ENCODE measurements around the gene SLC6A9. TPM values are rescaled to one million over a fixed set of nuclear protein-coding genes. Genes with fewer than 3 reads are reported as not detected.

The SLC6A9 gene
- total RNA-seq, 4 donors from 2014 or later: 55.8 to 85.7 (median 62.0) TPM

- H3K4me3 ChIP-seq (ENCODE audit: low read depth, poor library complexity, severe bottlenecking): no peak overlapping the region
- WGBS, 2 donors: 75 to 80% methylated on average over 4 to 5 of the region's 5 CpGs
- no peak for DNase-seq (ENCODE audit: low spot score in 2 of 2)
- TF ChIP-seq POLR2A (IDR thresholded peaks at IDR 0.05) (no peak), CTCF (IDR thresholded peaks at IDR 0.05) (no peak)
- intact Hi-C loops (cut with DNase I; ENCODE audit: low total_unique reads): no loop called here
Measured at GRCh38 chr1:43978264-43978550, 53.1 kb downstream of the SLC6A9 start.

- intact Hi-C loops (cut with DNase I; ENCODE audit: low total_unique reads): no loop called here
- 89 to 92% methylated on average over 9 of the region's 9 CpGs for WGBS, 2 donors
- DNase-seq (ENCODE audit: low spot score in 2 of 2): no peak
- no peak for TF ChIP-seq POLR2A (IDR thresholded peaks at IDR 0.05)
- no peak overlapping the region for H3K4me3 ChIP-seq (ENCODE audit: low read depth, poor library complexity, severe bottlenecking)
Measured at GRCh38 chr1:43977376-43978263, 53.6 kb downstream of the SLC6A9 start.

- TF ChIP-seq CTCF (IDR thresholded peaks at IDR 0.05) (no peak), POLR2A (IDR thresholded peaks at IDR 0.05) (no peak)
- 88 to 91% methylated on average over 8 of the region's 8 CpGs for WGBS, 2 donors
- no peak overlapping the region for H3K4me3 ChIP-seq (ENCODE audit: low read depth, poor library complexity, severe bottlenecking)
- intact Hi-C loops (cut with DNase I; ENCODE audit: low total_unique reads): no loop called here
- no peak for DNase-seq (ENCODE audit: low spot score in 2 of 2)
Measured at GRCh38 chr1:43976890-43977289, 54.4 kb downstream of the SLC6A9 start.

GRCh38 chr1:43976045-43976444 is 55.2 kb downstream of the SLC6A9 start:
- no peak for DNase-seq (ENCODE audit: low spot score in 2 of 2)
- TF ChIP-seq CTCF (IDR thresholded peaks at IDR 0.05): no peak
- no peak for TF ChIP-seq POLR2A (IDR thresholded peaks at IDR 0.05)
- H3K4me3 ChIP-seq (ENCODE audit: low read depth, poor library complexity, severe bottlenecking): no peak overlapping the region
- 78 to 90% methylated on average over 4 of the region's 4 CpGs for WGBS, 2 donors
- intact Hi-C loops (cut with DNase I; ENCODE audit: low total_unique reads): no loop called here

GRCh38 chr1:43975249-43975961 is 55.9 kb downstream of the SLC6A9 start:
- DNase-seq (ENCODE audit: low spot score in 2 of 2): peak; percentile 62 to 93
- H3K4me3 ChIP-seq (ENCODE audit: low read depth, poor library complexity, severe bottlenecking): peak overlapping the region; percentile 66
- intact Hi-C loops (cut with DNase I; ENCODE audit: low total_unique reads): no loop called here
- WGBS, 2 donors: 1% methylated on average over 28 to 29 of the region's 34 CpGs
- TF ChIP-seq CTCF (IDR thresholded peaks at IDR 0.05) (no peak), POLR2A (IDR thresholded peaks at IDR 0.05) (no peak)

- WGBS, 2 donors: 0% methylated on average over 48 of the region's 93 CpGs
- intact Hi-C loops (cut with DNase I; ENCODE audit: low total_unique reads): no loop called here
- DNase-seq (ENCODE audit: low spot score in 2 of 2): peak; percentile 97 to 99
- TF ChIP-seq POLR2A (IDR thresholded peaks at IDR 0.05) (peak in 1 of 2 donors; percentile 78), CTCF (IDR thresholded peaks at IDR 0.05) (no peak)
- H3K4me3 ChIP-seq (ENCODE audit: low read depth, poor library complexity, severe bottlenecking): peak within 1 kb of the TSS; percentile 66
Measured at GRCh38 chr1:43974443-43975248, 56.6 kb downstream of the SLC6A9 start, which contains the start of gene ATP6V0B. ATP6V0B (plus strand) TSS chr1:43974960; CDS start chr1:43975041, 81 bp downstream.
